GM19438 (cell line): ENCODE results near the gene IL36B.

Source experiments
- ATAC-seq: cut with Tn5 transposase; IDR thresholded peaks from one replicate; pipeline ENCODE4 v1.9.1; 2021; ENCODE audit warnings: low read depth; ENCODE audit not compliant: unreplicated experiment

Gene IL36B

GRCh38 chr2:113076954-113077669, 24.4 kb upstream of the IL36B start:
- ATAC-seq: no peak

DNA sequence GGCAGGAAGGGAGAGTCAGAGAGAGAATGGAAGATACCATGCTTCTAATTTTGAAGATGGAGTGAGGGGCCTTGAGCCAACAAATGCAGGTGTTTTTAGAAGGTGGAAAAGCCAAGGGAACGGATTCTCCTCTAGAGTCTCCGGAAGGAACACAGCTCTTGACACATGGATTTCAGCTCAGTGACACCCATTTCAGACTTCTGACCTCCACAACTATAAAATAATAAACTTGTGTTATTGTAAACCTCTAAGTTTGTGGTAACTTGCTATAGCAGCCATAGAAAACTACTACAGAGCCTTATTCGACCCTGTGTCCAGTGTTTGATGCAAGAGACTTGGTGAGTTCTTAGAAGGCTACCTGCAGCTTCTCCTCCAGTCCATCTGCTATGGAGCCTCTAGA, 22.9 kb upstream of the IL36B start:
- no peak for ATAC-seq

DNA sequence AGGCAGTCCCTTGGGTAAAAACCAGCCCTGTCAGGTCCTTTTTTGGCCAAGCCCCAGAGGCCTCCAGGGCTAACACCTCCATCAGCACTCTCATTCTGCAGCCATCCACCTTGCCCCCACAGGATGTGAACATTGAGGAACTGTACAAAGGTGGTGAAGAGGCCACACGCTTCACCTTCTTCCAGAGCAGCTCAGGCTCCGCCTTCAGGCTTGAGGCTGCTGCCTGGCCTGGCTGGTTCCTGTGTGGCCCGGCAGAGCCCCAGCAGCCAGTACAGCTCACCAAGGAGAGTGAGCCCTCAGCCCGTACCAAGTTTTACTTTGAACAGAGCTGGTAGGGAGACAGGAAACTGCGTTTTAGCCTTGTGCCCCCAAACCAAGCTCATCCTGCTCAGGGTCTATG, 22.4 kb upstream of the IL36B start:
- ATAC-seq: no peak

DNA sequence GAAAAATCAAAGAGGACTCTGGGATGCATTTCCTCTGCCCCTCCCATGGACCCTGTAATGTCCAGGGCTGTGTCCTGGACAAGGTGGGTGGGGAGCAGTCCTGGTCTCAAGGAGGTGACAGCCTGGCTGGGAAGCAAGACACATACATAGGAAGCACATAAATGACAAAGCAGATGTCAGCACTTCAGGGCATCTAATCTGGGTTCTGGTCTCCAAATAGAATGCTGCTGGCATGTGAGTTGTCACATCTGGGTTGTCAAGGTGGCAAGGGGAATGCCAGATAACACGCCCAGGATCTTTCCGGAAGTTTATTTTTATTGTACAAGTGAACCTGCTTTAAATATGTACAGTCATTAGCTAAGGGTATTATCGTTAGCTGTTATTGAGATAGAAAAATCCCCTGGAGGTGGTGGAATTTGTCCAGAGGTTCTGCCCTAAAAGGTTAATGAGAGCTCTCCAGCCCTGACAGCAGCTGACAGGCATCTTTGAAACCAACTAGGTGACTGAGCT, 20.7 kb upstream of the IL36B start:
- no peak for ATAC-seq

GRCh38 chr2:113072584-113072983, 19.9 kb upstream of the IL36B start:
- no peak for ATAC-seq

- no peak for ATAC-seq
Observed at GRCh38 chr2:113070606-113070975, 17.9 kb upstream of the IL36B start.

DNA sequence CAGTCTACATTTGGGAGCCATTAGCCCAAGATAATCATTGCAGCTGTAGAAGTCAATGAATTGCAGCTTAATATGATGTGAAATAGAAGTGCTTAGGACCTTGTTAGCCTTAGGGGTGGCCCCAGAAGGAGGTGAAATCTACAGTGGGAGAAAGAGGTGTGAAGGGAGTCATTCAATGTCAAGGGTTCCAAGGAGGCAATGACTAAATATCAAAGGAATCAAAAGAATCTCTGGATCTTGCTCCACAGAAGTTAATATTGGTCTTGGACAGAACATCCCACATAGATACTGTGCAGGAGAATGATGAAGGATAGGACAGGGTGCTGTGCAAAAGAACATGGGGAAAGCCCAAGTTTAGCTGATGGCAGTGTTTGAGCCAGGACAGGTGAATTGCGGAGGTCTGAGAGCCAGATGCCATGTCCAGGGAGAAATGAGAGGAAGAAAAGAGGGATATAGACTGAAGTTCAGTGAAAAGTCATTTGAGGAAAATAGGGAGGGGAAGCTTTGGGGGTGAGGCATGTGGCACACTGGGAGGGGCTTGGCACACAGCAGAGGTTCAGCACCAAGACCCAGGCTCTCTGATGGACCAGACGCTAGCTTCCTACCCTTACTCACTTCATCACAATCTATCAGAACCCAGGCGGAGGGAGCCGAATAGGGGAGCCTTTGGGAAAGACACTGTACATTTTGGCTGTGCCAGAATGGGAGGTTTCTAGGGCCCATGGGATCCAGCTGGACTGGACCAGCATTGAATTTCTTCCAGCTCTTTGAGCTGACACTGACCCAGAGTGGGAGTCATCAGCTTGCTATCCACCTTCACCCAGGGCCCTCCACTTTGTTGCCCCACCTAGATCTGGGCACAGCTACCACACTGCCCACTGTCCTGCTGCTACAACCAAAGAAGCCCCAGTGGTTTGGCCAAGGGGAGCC, 17.3 kb upstream of the IL36B start:
- no peak for ATAC-seq

GRCh38 chr2:113068706-113069485, 16.2 kb upstream of the IL36B start:
- no peak for ATAC-seq

DNA sequence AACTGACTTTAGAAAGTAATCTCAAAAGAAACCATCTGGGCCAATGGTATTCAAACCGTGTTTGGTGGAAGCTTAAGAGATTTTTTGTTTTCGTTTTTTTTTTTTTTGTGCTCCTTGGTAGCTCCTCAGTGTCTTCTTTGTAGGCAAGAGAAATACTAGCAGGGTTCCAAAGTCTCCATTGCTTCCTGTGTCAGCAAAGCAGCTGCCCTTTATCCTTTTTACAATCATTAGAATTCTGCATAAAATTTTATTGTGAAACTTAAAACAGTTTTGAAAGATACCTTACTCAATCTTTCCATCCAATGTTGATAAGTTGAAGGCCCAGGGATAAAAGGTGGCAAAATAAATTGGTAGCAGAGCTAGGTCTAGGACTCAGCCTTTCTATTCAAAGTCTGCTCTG, 15.6 kb upstream of the IL36B start:
- ATAC-seq: no peak

- no peak for ATAC-seq
Observed at GRCh38 chr2:113067681-113068080, 15.0 kb upstream of the IL36B start, which contains the start of gene IL1F10. Gene IL1F10, plus strand, starts transcription at chr2:113067970. Its CDS starts 4,769 bp downstream, at chr2:113072739.

DNA sequence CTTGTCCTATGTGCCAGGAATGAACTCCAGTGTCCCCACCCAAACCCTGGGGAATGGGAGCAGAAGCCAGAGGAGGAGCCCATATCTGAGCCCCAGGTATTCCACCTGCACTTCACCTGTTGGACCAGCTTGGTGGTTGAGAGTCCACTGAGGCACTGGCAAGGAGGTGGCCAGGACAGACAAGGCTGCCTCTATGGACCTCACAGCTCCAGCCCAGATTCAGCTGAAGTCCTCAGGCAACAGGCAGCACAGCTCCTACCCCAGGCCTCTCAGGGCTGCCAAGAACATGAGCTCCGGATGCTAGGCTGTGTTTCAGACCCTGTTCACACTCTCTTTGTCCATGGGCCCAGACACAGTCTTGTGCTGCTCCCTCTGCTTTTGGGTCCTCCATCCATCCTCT, 12.2 kb upstream of the IL36B start:
- ATAC-seq: no peak

DNA sequence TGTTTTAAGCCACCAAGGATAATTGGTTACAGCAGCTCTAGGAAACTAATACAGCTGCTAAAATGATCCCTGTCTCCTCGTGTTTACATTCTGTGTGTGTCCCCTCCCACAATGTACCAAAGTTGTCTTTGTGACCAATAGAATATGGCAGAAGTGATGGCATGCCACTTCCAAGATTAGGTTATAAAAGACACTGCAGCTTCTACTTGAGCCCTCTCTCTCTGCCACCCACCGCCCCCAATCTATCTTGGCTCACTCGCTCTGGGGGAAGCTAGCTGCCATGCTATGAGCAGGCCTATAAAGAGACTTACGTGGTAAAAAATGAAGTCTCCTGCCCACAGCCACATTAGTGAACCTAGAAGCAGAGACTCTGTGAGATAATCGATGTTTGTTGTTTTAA, 11.6 kb upstream of the IL36B start:
- no peak for ATAC-seq

GRCh38 chr2:113061896-113062770, 9.5 kb upstream of the IL36B start:
- ATAC-seq: no peak

- no peak for ATAC-seq
Observed at GRCh38 chr2:113061241-113061640, 8.6 kb upstream of the IL36B start.

- no peak for ATAC-seq
Observed at GRCh38 chr2:113060796-113061195, 8.1 kb upstream of the IL36B start.

GRCh38 chr2:113060396-113060795, 7.7 kb upstream of the IL36B start:
- ATAC-seq: no peak

DNA sequence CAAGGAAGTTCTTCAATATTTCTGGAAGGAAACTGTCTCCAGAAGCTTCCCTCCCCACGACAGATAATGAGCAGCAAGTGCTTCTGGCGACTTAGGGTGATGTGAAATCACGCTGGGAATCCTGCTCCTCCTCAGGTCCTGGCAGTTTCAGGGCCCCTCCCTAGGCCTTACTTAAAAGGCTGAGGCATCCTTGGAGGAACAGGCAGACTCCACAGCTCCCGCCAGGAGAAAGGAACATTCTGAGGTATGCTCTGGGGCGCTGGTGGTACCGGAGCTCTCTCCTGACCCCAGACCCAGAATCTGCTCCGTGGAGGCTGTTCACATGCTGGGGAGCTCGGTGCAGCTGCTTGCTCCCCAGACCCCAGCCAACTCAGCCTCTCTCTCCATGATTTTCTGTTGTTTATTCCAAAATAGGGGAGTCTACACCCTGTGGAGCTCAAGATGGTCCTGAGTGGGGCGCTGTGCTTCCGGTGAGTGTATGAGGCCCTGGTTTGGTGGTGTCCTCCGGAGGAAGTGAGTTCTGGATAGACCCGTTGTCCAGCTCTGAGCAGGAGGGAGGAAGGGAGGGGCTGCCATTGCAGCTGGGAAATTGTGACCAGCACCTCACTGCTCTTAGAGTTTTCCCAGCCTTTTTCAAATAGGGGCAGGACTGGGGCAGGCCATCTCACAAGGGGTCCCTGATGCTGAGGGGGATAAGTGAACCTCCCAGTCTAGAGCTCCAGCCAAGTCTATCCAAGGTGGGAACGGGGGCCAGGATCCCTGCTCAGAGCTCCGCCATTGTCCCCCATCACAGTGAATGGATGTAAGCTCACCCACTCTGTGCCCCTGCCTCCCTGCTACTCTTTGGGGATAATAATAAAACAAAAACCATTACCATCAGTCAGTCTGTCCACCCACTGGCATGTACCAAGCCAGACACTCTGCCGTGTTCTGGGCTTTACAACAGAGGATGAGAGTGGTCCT, 6.6 kb upstream of the IL36B start, which contains the start of gene IL36RN:
Gene IL36RN (plus strand): TSS at position 201 of the 963 bp plus-strand sequence. CDS start 241 bp downstream, at position 442.
- no peak for ATAC-seq

- ATAC-seq: no peak
Observed at GRCh38 chr2:113058411-113058994, 5.8 kb upstream of the IL36B start.
